ENCODE measurements around the gene IGFBP7. TPM values are rescaled to one million over a fixed set of nuclear protein-coding genes. Genes with fewer than 3 reads are reported as not detected.

The IGFBP7 gene
- total and polyA plus RNA-seq, 2 of the 8 experiments (the other 6 are each of a cell fraction or from before 2014, with no cell fraction given) = 0.17 to 0.48 TPM

DNA sequence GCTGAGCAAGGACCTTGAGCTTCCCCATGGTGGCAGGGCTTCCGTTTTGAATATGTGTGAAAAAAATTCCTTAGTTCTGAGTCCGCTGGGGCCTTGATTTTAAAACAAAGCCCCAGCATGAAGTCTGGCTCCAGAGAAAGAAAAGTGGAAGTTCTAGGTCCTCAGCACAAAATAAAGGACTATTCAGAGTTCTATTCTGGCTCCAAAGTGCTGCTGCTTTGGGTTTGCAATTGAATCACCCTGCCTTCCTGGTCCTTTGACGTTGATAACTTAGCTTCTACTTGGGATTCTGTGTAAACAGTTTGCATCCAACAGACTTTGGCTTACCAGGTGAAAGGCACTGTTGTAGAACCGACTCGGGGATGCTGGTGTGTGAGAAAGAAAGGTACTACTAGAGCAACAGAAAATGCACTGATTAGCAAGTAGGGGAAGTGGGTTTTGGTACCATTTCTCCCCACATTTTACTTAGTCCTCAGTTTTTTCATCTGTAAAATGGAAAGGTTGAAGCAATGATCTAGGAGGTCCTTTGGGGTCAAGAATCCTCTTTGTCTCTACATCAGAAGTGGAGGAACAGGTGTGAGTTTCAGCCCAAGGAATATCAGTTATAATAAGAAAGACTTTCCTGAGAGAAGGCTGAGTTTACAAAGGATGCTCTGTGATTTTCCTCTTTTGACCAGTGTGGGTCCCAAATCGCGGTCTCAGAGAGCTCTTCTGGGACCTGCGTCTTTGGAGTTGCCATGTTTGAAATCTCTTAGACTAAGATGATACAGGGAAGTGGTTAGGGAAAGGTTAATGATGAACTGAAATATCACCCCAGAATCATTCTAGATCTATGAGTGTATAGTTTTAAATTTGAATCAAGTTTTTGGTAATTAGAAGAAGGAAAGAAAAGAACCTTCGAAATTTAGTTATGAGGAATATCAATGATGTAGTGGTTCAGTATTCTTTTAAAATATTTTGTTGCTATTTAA, 28.2 kb downstream of the IGFBP7 start:
- Histone ChIP-seq H3K9ac (replicated peaks in 1 of 4; ENCODE audit: extremely low read depth in 1 of 4, low read depth in 3 of 4, low read length in 3 of 4) (no peak overlapping the region), H3K36me3 (ENCODE audit: control insufficient read depth in 2 of 4, insufficient read depth in 4 of 4, low read length in 3 of 4) (no peaks in the 10 kb centered on the region), H3K4me2 (ENCODE audit: insufficient read depth in 1 of 2, low read depth in 2 of 2, low read length in 2 of 2) (no peak overlapping the region), H2BK12ac (ENCODE audit: low read depth, low read length) (no peak overlapping the region), H3K4me1 (replicated peaks in 1 of 4; ENCODE audit: control insufficient read depth in 3 of 4, insufficient read depth in 4 of 4, low read length in 3 of 4) (peaks cover 5 to 6% (median 6%) of the 10 kb centered on the region in 4 experiments; a peak in 6 of 7 replicates), H3K23ac (ENCODE audit: insufficient read length) (no peak overlapping the region), H4K20me1 (replicated peaks in 1 of 2; ENCODE audit: control insufficient read depth in 1 of 2, insufficient read depth in 2 of 2, low read length in 2 of 2) (no peaks in the 10 kb centered on the region), H3K56ac (replicated peaks; ENCODE audit: insufficient read length, low read depth, low read length) (no peak overlapping the region), H3K23me2 (ENCODE audit: low read depth, low read length) (no peaks in the 10 kb centered on the region), H2BK120ac (replicated peaks; ENCODE audit: low read depth, low read length) (no peak overlapping the region), H3K4ac (replicated peaks; ENCODE audit: insufficient read length, low read depth, low read length) (no peak overlapping the region), H3K79me2 (ENCODE audit: control insufficient read depth in 1 of 2, insufficient read depth in 2 of 2, low read length in 2 of 2) (no peaks in the 10 kb centered on the region), H3K9me3 (ENCODE audit: insufficient read depth in 2 of 2, low read depth in 1 of 2, low read length in 1 of 2) (no peaks in the 10 kb centered on the region), H3K4me3 (ENCODE audit: extremely low read depth in 1 of 4, insufficient read depth in 2 of 4, low read depth in 3 of 4, low read length in 4 of 4) (no peak overlapping the region), H4K5ac (ENCODE audit: insufficient read length, low read depth, low read length) (no peak overlapping the region), H2BK20ac (ENCODE audit: low read length) (no peak overlapping the region), H4K91ac (replicated peaks; ENCODE audit: insufficient read length, low read length) (no peak overlapping the region), H2AK5ac (ENCODE audit: low read depth, low read length) (no peak overlapping the region), H2AFZ (ENCODE audit: low read length) (no peak overlapping the region), H3K27me3 (replicated peaks in 1 of 4; ENCODE audit: control insufficient read depth in 3 of 4, extremely low read depth in 1 of 4, insufficient read depth in 3 of 4, low read length in 3 of 4) (no peaks in the 10 kb centered on the region), H3K27ac (ENCODE audit: low read depth, low read length) (no peak overlapping the region), H3K14ac (ENCODE audit: insufficient read length) (no peak overlapping the region), H2BK15ac (ENCODE audit: low read length) (no peak overlapping the region), H2BK5ac (ENCODE audit: low read depth, low read length) (no peak overlapping the region), H3K18ac (ENCODE audit: extremely low read depth, low read length) (no peak overlapping the region), H4K8ac (ENCODE audit: extremely low read depth, insufficient read depth, low read length) (no peak overlapping the region), H3K79me1 (ENCODE audit: low read depth, low read length) (no peaks in the 10 kb centered on the region)
- ChIA-PET CTCF (ENCODE audit: partially characterized antibody) (interaction anchor here (1.2 to 3.9 kb wide), 7 partner anchors 12 to 49 kb away, joined by 3 to 20 read pairs (median 4); no protein-coding TSS in a partner anchor), POLR2A (ENCODE audit: partially characterized antibody) (no interaction called here)
- FAIRE-seq (no peak), DNase-seq (ENCODE audit: low read depth in 1 of 2, low spot score in 2 of 2) (no peak)
- 82 to 100% methylated on average over 1 to 9 of the region's 9 CpGs for WGBS, 2 experiments (ENCODE audit: extremely low coverage in 1 of 2, insufficient coverage in 1 of 2, insufficient read length in 1 of 2, insufficient replicate concordance in 2 of 2, low coverage in 1 of 2, low lambda C conversion rate in 2 of 2, missing lambda C conversion rate in 1 of 2)
- no peak for TF ChIP-seq EGR1 (IDR thresholded peaks at IDR 0.05; ENCODE audit: borderline replicate concordance, low read depth, low read length)
- TF ChIP-seq SP1 (IDR thresholded peaks at IDR 0.05; ENCODE audit: low read depth, low read length) = no peak
- TF ChIP-seq GABPA (IDR thresholded peaks at IDR 0.05; ENCODE audit: borderline replicate concordance, insufficient read depth, low read length) = no peak
- no peak for TF ChIP-seq CTBP2 (IDR thresholded peaks at IDR 0.05; ENCODE audit: borderline replicate concordance, insufficient read depth, insufficient read length, low read length)
- no peak for TF ChIP-seq RAD21 (IDR thresholded peaks at IDR 0.05 in 1 of 2, conservative IDR thresholded peaks at IDR 0.05 in 1 of 2; ENCODE audit: low read depth in 2 of 2, low read length in 2 of 2)
- no peak for TF ChIP-seq ASH2L (IDR thresholded peaks at IDR 0.05; ENCODE audit: low read length)
- TF ChIP-seq RXRA (IDR thresholded peaks at IDR 0.05; ENCODE audit: insufficient read depth, low read depth, low read length) = no peak
- no peak for TF ChIP-seq SAP30 (IDR thresholded peaks at IDR 0.05; ENCODE audit: insufficient read depth, insufficient replicate concordance, low read length)
- no peak for TF ChIP-seq TEAD4 (IDR thresholded peaks at IDR 0.05; ENCODE audit: low read depth, low read length)
- no peak for TF ChIP-seq TBP (IDR thresholded peaks at IDR 0.05; ENCODE audit: low read depth, low read length)
- no peak for TF ChIP-seq BCL11A (IDR thresholded peaks at IDR 0.05; ENCODE audit: low read depth in 2 of 2, low read length in 2 of 2)
- no peak for TF ChIP-seq TAF7 (optimal IDR thresholded peaks at IDR 0.05; ENCODE audit: borderline replicate concordance, low read depth, low read length)
